ENCODE measurements around the gene POLD3. TPM values are rescaled to one million over a fixed set of nuclear protein-coding genes. Genes with fewer than 3 reads are reported as not detected.

Gene POLD3, protein sequence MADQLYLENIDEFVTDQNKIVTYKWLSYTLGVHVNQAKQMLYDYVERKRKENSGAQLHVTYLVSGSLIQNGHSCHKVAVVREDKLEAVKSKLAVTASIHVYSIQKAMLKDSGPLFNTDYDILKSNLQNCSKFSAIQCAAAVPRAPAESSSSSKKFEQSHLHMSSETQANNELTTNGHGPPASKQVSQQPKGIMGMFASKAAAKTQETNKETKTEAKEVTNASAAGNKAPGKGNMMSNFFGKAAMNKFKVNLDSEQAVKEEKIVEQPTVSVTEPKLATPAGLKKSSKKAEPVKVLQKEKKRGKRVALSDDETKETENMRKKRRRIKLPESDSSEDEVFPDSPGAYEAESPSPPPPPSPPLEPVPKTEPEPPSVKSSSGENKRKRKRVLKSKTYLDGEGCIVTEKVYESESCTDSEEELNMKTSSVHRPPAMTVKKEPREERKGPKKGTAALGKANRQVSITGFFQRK
- total RNA-seq (2014; rRNA removed; shearing (Covaris generic); ENCODE audit: low replicate concordance), result 14.9 and 32.2 TPM in 2 replicates

DNA sequence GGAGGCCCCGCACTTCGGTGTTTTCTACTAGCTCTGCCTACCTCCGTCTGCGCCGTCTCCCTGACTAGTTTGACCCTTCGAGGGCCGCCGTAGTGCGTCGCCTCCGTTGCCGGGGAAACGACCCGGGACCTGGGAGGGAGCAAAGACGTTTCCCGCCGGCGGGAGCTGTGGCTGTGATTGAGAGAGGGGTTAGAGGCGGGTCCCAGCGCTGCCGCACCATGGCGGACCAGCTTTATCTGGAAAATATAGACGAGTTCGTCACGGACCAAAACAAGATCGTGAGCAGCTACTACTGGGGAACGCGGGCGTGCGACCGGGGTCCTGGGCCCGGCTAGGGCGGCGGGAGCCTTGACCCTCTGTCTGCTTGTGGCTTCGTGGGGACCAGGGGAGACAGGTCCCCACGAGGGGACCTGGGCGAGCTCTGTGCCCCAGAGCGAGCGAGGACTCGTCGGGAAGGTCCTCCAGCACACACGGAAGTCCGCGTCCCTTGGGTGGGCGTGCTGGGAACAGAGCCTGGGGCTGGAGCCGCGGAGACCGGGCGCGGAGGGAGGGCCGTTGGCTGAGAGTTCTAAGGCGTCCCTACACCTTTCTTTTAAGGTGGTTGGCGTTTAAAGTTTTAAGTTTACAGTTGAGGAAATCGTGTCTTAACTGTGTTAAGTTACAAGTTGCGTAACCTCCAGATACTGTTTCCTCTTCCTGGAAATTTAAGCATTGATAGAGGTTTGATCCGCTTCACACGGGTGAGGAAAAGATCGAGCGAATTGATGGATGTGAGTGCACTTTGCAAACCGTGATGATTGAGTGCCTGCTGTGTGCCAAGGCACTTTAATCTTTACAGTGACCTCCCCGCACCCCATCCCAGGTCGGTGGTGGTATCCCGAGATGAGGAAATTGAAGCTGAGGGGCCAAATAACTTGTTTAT lies at the start of gene POLD3:
POLD3 (plus strand) TSS at position 142 of the 922 bp plus-strand sequence; CDS start at position 219, 77 bp downstream.
- in situ Hi-C loops (cut with HindIII; ENCODE audit: low pct_unique_long_range_greater_than_20kb, low sequenced_read_pairs), result no loop called here
- DNase-seq (ENCODE audit: low read depth), result peak; percentile 84

GRCh38 chr11:74543991-74544390 lies 48.4 kb upstream of the POLD3 start:
- in situ Hi-C loops (cut with HindIII; ENCODE audit: low pct_unique_long_range_greater_than_20kb, low sequenced_read_pairs), result no loop called here

DNA sequence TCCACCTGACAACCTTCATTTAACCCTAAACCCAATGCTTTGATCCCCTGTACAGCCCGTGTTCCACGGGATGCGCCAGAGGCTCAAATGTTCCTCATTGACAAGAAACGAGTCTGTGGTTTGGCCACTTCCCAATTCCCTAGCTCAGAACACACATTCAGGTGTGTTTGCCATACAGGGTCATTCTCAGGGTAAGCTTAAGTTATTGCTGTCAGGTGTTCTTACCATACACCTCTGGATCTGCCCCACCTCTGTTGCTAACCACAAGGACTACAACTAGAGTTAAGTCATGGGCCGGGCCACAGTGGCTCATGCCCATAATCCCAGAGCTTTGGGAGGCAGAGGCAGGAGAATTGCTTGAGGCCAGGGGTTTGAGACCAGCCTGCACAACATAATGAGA lies 45.6 kb upstream of the POLD3 start:
- in situ Hi-C loops (cut with HindIII; ENCODE audit: low pct_unique_long_range_greater_than_20kb, low sequenced_read_pairs), result no loop called here
- no peak for DNase-seq (ENCODE audit: low read depth)

More at GRCh38 chr11:74543991-74544390, 48.4 kb upstream of the POLD3 start:
- peak; percentile 10 for DNase-seq (ENCODE audit: low read depth)

GRCh38 chr11:74550991-74551753 lies 41.2 kb upstream of the POLD3 start:
- in situ Hi-C loops (cut with HindIII; ENCODE audit: low pct_unique_long_range_greater_than_20kb, low sequenced_read_pairs), result loop anchor here (25.0 kb wide), 1 partner anchor 89 kb away; the partner anchor contains the start of gene KCNE3
- DNase-seq (ENCODE audit: low read depth), result no peak

DNA sequence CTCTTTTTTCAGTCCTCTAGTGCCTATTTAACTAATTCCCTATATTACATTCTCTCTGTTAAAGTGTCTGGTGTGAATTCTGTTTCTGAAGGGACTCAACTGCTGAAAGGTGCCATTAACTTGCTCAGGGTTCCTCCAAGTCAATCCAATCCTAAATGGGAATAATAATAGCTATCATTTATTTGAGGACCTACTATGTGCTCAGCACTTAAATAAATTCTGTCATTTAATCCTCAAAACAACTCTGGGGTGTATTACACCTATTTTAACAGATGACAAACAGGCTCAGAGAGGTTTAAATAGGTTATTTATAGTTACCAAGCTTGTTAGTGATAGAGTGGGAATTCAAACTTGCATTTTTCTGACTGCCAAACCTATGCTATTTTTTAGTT lies 40.6 kb upstream of the POLD3 start:
- in situ Hi-C loops (cut with HindIII; ENCODE audit: low pct_unique_long_range_greater_than_20kb, low sequenced_read_pairs), result loop anchor here (25.0 kb wide), 1 partner anchor 89 kb away; the partner anchor contains the start of gene KCNE3
- DNase-seq (ENCODE audit: low read depth), result no peak

DNA sequence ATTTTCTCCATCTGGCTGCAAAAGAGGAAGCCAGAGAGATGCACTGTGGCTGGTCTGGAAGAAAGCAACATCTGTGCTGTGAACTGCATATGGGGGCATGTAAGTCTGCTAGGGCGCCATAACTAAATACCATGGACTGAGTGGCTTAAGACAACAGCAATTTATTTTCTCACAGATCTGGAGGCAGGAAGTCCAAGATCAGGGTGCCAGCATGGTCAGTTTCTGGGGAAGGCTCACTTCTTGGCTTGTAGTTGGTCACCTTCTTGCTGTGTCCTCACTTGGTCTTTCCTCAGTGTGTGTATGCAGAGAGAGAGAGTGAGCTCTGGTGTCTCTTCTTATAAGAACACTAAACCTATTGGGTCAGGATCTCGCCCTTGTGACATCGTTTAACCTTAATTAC lies 34.9 kb upstream of the POLD3 start:
- in situ Hi-C loops (cut with HindIII; ENCODE audit: low pct_unique_long_range_greater_than_20kb, low sequenced_read_pairs), result loop anchor here (25.0 kb wide), 1 partner anchor 95 kb away; the partner anchor contains the start of gene KCNE3
- no peak for DNase-seq (ENCODE audit: low read depth)

GRCh38 chr11:74559110-74559933 lies 33.1 kb upstream of the POLD3 start:
- in situ Hi-C loops (cut with HindIII; ENCODE audit: low pct_unique_long_range_greater_than_20kb, low sequenced_read_pairs), result loop anchor here (25.0 kb wide), 1 partner anchor 97 kb away; the partner anchor contains the start of gene KCNE3
- no peak for DNase-seq (ENCODE audit: low read depth)

GRCh38 chr11:74559934-74560309 lies 32.5 kb upstream of the POLD3 start:
- no peak for DNase-seq (ENCODE audit: low read depth)
- in situ Hi-C loops (cut with HindIII; ENCODE audit: low pct_unique_long_range_greater_than_20kb, low sequenced_read_pairs), result loop anchor here (25.0 kb wide), 1 partner anchor 98 kb away; the partner anchor contains the start of gene KCNE3

GRCh38 chr11:74566146-74566960 lies 26.0 kb upstream of the POLD3 start:
- DNase-seq (ENCODE audit: low read depth), result no peak
- in situ Hi-C loops (cut with HindIII; ENCODE audit: low pct_unique_long_range_greater_than_20kb, low sequenced_read_pairs), result loop anchor here (25.0 kb wide), 1 partner anchor 104 kb away; the partner anchor contains the start of gene KCNE3

GRCh38 chr11:74568028-74568427 lies 24.4 kb upstream of the POLD3 start:
- in situ Hi-C loops (cut with HindIII; ENCODE audit: low pct_unique_long_range_greater_than_20kb, low sequenced_read_pairs), result loop anchor here (25.0 kb wide), 1 partner anchor 106 kb away; the partner anchor contains the start of gene KCNE3
- DNase-seq (ENCODE audit: low read depth), result no peak

GRCh38 chr11:74570266-74571061 lies 21.9 kb upstream of the POLD3 start:
- DNase-seq (ENCODE audit: low read depth), result peak; percentile 21
- in situ Hi-C loops (cut with HindIII; ENCODE audit: low pct_unique_long_range_greater_than_20kb, low sequenced_read_pairs), result loop anchor here (25.0 kb wide), 1 partner anchor 108 kb away; the partner anchor contains the start of gene KCNE3

- in situ Hi-C loops (cut with HindIII; ENCODE audit: low pct_unique_long_range_greater_than_20kb, low sequenced_read_pairs), result loop anchor here (25.0 kb wide), 1 partner anchor 109 kb away; the partner anchor contains the start of gene KCNE3
- no peak for DNase-seq (ENCODE audit: low read depth)
These were observed 21.4 kb upstream of the POLD3 start for GRCh38 chr11:74571062-74571399.

DNA sequence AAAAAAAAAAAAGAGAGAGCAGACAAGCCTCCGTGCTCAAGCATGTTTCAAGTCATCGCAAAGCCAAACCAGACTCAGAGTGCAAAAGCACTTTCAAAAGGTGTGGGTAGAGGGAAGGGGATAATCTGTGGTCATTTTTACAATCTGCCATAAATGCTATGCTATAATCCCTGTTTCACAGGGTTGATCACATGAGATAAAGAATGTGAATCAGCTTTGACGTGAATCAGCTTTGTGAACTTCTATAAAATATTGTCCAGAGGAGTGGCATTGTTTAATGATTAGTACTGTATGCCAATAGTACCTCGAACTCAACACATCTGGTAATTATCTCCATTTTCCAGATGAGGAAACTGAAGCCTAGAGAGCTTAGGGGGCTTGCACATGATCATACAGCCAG lies 20.0 kb upstream of the POLD3 start:
- in situ Hi-C loops (cut with HindIII; ENCODE audit: low pct_unique_long_range_greater_than_20kb, low sequenced_read_pairs), result loop anchor here (25.0 kb wide), 1 partner anchor 110 kb away; the partner anchor contains the start of gene KCNE3
- no peak for DNase-seq (ENCODE audit: low read depth)

DNA sequence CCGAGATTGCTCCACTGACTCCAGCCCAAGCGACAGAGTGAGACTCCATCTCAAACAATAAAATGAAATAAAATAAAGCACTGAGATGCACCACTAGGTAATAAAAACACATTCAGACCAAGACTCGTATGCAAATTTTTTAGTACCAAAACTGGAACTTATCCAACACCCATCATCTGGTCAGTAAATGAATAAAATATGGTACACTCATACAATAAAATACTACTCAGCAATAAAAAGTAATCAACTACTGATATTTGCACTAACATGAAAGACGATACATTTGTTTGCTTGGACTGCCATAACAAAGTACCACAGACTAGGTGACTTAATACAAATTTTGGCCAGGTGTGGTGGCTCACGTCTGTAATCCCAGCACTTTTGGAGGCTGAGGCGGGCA lies 17.8 kb upstream of the POLD3 start:
- in situ Hi-C loops (cut with HindIII; ENCODE audit: low pct_unique_long_range_greater_than_20kb, low sequenced_read_pairs), result loop anchor here (25.0 kb wide), 1 partner anchor 112 kb away; the partner anchor contains the start of gene KCNE3

DNA sequence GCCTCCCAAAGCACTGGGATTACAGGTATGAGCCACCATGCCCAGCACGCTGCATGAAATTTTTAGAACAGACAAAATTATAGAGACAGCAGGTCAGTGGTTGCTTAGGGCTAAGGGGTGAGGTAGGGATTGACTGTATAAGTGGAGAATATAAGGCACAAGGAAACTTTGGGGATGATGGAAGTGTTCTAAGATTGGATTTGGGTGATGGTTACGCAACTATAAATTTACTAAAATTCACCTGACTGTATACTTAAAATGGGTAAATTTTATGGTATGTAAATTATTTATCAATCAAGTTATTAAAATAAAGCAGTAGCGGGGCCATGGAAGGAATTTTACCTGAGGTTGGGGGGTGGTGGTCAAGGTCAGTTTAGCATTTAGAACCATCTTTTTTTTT lies 16.4 kb upstream of the POLD3 start:
- DNase-seq (ENCODE audit: low read depth), result no peak
- in situ Hi-C loops (cut with HindIII; ENCODE audit: low pct_unique_long_range_greater_than_20kb, low sequenced_read_pairs), result no loop called here

More for the DNA sequence above, 17.8 kb upstream of the POLD3 start:
- no peak for DNase-seq (ENCODE audit: low read depth)

Measured in Caki2 (cell line).